ENCODE data around the gene TBL1Y.

DNA sequence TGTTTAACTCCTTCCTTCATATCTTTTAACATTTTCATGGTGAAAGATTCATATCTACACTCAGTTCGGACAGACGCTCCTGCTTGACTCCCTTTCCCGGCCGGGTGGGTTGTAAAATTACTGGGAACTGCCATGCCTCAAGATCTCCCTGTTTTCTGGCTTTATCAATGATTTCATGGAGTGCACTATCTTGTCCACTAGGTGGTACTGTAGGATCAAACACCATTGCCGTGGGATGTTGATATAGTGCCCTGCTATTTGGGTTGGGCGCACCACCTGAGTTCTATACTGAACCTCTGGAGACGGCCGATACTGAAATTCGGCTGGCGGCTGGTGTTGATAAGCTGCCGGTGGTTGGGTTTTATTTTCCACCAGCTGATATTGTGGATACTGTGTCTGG is 54.2 kb downstream of the TBL1Y start:
- TF ChIP-seq SUZ12 (IDR thresholded peaks at IDR 0.05) (no peak), TARDBP (IDR thresholded peaks at IDR 0.05) (no peak), FOXK2 (IDR thresholded peaks at IDR 0.05) (no peak), ELF4 (IDR thresholded peaks at IDR 0.05) (no peak)
